ENCODE measurements around the gene DMRT3. TPM values are rescaled to one million over a fixed set of nuclear protein-coding genes. Genes with fewer than 3 reads are reported as not detected.
A peak's percentile ranks its signal among the peaks of the same experiment; 100 is the strongest.

DMRT3 gene
- polyA plus RNA-seq, 3 donors: not detected

GRCh38 chr9:973295-973834 is 3.1 kb upstream of the DMRT3 start:
- Histone ChIP-seq H3K79me2 (ENCODE audit: insufficient read depth, low read length) (no peaks in the 10 kb centered on the region), H3K27ac (ENCODE audit: low read depth in 1 of 2, low read length in 2 of 2) (no peak overlapping the region), H3K9me3 (replicated peaks in 1 of 2; ENCODE audit: control insufficient read depth in 1 of 2, insufficient read depth in 1 of 2, low read length in 2 of 2) (peaks cover 11 to 55% of the 10 kb centered on the region in 2 donors), H3K4me2 (replicated peaks; ENCODE audit: extremely low read depth, low read length, poor library complexity, severe bottlenecking) (peak overlapping the region; percentile 90), H3K4me1 (ENCODE audit: control insufficient read depth in 1 of 2, insufficient read depth in 2 of 2, low read length in 2 of 2) (peaks cover 44 to 57% of the 10 kb centered on the region in 2 donors), H4K20me1 (ENCODE audit: insufficient read depth, low read length) (no peaks in the 10 kb centered on the region), H3K9ac (ENCODE audit: insufficient read depth, low read length, poor library complexity, severe bottlenecking) (no peak overlapping the region), H3K36me3 (replicated peaks in 1 of 2; ENCODE audit: control insufficient read depth in 1 of 2, insufficient read depth in 2 of 2, low read length in 2 of 2) (no peaks in the 10 kb centered on the region), H2AFZ (ENCODE audit: insufficient read depth, low read depth, low read length, poor library complexity, severe bottlenecking) (no peak overlapping the region), H3K4me3 (replicated peaks in 1 of 3; ENCODE audit: low read depth in 2 of 3, low read length in 3 of 3) (no peak overlapping the region), H3K27me3 (ENCODE audit: control insufficient read depth in 2 of 2, insufficient read depth in 2 of 2, low read length in 2 of 2) (peaks cover 92 to 94% of the 10 kb centered on the region in 2 donors)
- intact Hi-C loops (cut with micrococcal nuclease): no loop called here
- Mint-ChIP-seq H3K4me1 (peaks cover 66% of the 10 kb centered on the region), H3K9me3 (peaks cover 0 to 40% (median 29%) of the 10 kb centered on the region in 7 donors), H3K27me3 (ENCODE audit: low read depth in 3 of 3) (peaks cover 88 to 99% (median 95%) of the 10 kb centered on the region in 3 donors), H3K4me3 (peak overlapping the region; percentile 7 to 89), H3K27ac (peak overlapping the region in 1 of 7 donors; percentile 33), H3K36me3 (peaks cover 7 to 25% of the 10 kb centered on the region in 2 donors)
- 26% methylated on average over 6 of the region's 17 CpGs for whole genome bisulfite sequencing (ENCODE audit: insufficient coverage)
- no peak for DNase-seq
- TF ChIP-seq CTCF (IDR thresholded peaks at IDR 0.05): no peak

- H2AFZ ChIP-seq (ENCODE audit: insufficient read depth, low read depth, low read length, poor library complexity, severe bottlenecking): no peak overlapping the region
- Mint-ChIP-seq H3K4me3 (peak overlapping the region in 1 of 2 donors; percentile 89), H3K27me3 (ENCODE audit: low read depth in 3 of 3) (peaks cover 89 to 99% (median 95%) of the 10 kb centered on the region in 3 donors), H3K9me3 (peaks cover 0 to 43% (median 29%) of the 10 kb centered on the region in 7 donors), H3K36me3 (peaks cover 7 to 25% of the 10 kb centered on the region in 2 donors), H3K4me1 (peaks cover 67% of the 10 kb centered on the region), H3K27ac (peak overlapping the region in 1 of 7 donors; percentile 14)
- peaks cover 44 to 57% of the 10 kb centered on the region in 2 donors for H3K4me1 ChIP-seq (ENCODE audit: control insufficient read depth in 1 of 2, insufficient read depth in 2 of 2, low read length in 2 of 2)
- intact Hi-C loops (cut with micrococcal nuclease): no loop called here
- H3K27me3 ChIP-seq (ENCODE audit: control insufficient read depth in 2 of 2, insufficient read depth in 2 of 2, low read length in 2 of 2): peaks cover 92 to 94% of the 10 kb centered on the region in 2 donors
- peak overlapping the region in 1 of 3 experiments; percentile 1 for H3K4me3 ChIP-seq (replicated peaks in 1 of 3; ENCODE audit: low read depth in 2 of 3, low read length in 3 of 3)
- no peak overlapping the region for H3K27ac ChIP-seq (ENCODE audit: low read depth in 1 of 2, low read length in 2 of 2)
- 8% methylated on average over 11 of the region's 29 CpGs for WGBS (ENCODE audit: insufficient coverage)
- H3K9ac ChIP-seq (ENCODE audit: insufficient read depth, low read length, poor library complexity, severe bottlenecking): no peak overlapping the region
- H3K36me3 ChIP-seq (replicated peaks in 1 of 2; ENCODE audit: control insufficient read depth in 1 of 2, insufficient read depth in 2 of 2, low read length in 2 of 2): no peaks in the 10 kb centered on the region
- no peaks in the 10 kb centered on the region for H4K20me1 ChIP-seq (ENCODE audit: insufficient read depth, low read length)
- H3K9me3 ChIP-seq (replicated peaks in 1 of 2; ENCODE audit: control insufficient read depth in 1 of 2, insufficient read depth in 1 of 2, low read length in 2 of 2): peaks cover 11 to 59% of the 10 kb centered on the region in 2 donors
- DNase-seq: no peak
- no peak for TF ChIP-seq CTCF (IDR thresholded peaks at IDR 0.05)
- peak overlapping the region; percentile 8 for H3K4me2 ChIP-seq (replicated peaks; ENCODE audit: extremely low read depth, low read length, poor library complexity, severe bottlenecking)
- H3K79me2 ChIP-seq (ENCODE audit: insufficient read depth, low read length): no peaks in the 10 kb centered on the region
These were observed 2.1 kb upstream of the DMRT3 start for GRCh38 chr9:974031-974995.
